A204.1 (cell line): ENCODE data around the gene ARHGEF4.
"Not testable (repeated sequence)": the region's sequence is repeated elsewhere in the genome, so short reads cannot be mapped to it uniquely, and the experiment has no call there.

Source experiments
- FAIRE-seq: peaks from 2 replicates; lab custom pipeline; 2012; peaks lifted over from hg19 to GRCh38; lab: Jason Lieb, UNC

The ARHGEF4 gene

GRCh38 chr2:131055169-131056065 lies 218.7 kb downstream of the ARHGEF4 start:
- no peak for FAIRE-seq

DNA sequence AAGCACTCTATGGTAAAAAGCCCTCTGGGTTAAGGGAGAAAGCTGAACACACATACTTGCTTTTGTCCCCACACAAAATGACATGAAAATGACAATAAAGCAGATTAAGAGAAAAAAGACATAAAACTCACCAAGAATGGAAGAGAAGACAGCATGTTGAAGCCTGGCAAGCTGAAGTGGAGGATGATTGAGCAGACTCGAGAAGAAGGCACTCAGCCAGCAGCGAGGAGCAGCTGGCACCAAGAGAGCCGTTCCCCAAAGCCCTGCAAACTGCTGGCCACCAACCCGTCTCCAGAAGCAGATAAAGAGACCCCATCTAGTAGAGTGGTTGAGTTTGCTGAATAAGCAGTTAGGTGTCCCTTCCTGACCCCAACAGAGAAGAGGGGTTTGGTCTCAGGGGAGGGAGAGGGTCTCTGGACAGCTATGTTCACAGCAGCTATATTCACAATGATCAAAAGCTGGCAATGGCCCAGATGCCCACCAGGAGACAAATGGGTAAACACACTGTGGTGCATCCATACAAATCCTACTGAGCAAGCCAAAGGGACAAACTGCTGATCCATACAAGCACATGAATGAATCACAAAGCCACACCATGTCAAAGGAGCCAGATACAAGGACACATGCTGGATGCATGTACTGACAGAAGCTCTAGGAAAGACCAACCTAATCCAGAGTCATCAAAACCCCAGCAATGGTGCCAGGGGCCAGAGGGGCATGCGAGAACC lies 219.7 kb downstream of the ARHGEF4 start:
- no peak for FAIRE-seq

GRCh38 chr2:131056932-131057287 lies 220.2 kb downstream of the ARHGEF4 start:
- FAIRE-seq = no peak

- no peak for FAIRE-seq
Measured at GRCh38 chr2:131058214-131058843, 221.6 kb downstream of the ARHGEF4 start.

- no peak for FAIRE-seq
Measured at GRCh38 chr2:131058920-131059319, 222.2 kb downstream of the ARHGEF4 start.

- no peak for FAIRE-seq
Measured at GRCh38 chr2:131063501-131064283, 227.0 kb downstream of the ARHGEF4 start.

GRCh38 chr2:131064589-131065512 lies 228.1 kb downstream of the ARHGEF4 start:
- no peak for FAIRE-seq

- no peak for FAIRE-seq
Measured at GRCh38 chr2:131067465-131068125, 230.9 kb downstream of the ARHGEF4 start.

DNA sequence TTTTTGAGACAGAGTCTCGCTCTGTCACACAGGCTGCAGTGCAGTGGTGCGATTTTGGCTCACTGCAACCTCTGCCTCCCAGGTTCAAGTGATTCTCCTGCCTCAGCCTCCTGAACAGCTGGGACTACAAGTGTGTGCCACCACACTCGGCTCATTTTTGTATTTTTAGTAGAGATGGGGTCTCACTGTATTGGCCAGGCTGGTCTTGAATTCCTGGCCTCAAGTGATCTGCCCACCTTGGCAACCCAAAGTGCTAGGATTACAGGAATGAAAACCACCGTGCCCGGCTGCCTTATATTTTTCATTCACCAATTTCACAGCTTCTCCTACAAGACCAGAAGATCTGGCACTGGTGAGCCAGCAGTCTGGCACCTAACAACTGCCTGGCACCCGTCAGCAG lies 231.5 kb downstream of the ARHGEF4 start:
- FAIRE-seq = not testable (repeated sequence)

- not testable (repeated sequence) for FAIRE-seq
Measured at GRCh38 chr2:131075578-131075977, 238.9 kb downstream of the ARHGEF4 start.

- no peak for FAIRE-seq
Measured at GRCh38 chr2:131076707-131077106, 240.0 kb downstream of the ARHGEF4 start.

GRCh38 chr2:131077182-131077846 lies 240.6 kb downstream of the ARHGEF4 start:
- FAIRE-seq = no peak

DNA sequence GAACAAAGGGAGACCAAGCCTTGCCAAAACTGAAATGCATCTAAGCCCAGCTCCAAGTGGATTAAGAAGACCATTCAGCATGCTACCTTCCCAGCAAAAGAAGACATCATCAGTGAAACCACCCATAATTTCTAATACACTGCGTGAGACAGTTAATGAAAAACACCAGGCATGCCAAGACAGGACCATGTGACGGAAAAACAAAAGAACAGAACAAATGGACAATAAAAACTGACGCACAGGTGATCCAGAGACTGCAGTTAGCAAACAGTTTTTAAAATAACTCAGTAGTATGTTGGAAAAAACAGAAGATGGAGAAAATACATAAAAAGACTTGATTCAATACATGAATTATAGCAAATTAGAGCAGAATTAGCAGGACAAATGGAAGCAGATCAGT lies 241.3 kb downstream of the ARHGEF4 start:
- FAIRE-seq = no peak

DNA sequence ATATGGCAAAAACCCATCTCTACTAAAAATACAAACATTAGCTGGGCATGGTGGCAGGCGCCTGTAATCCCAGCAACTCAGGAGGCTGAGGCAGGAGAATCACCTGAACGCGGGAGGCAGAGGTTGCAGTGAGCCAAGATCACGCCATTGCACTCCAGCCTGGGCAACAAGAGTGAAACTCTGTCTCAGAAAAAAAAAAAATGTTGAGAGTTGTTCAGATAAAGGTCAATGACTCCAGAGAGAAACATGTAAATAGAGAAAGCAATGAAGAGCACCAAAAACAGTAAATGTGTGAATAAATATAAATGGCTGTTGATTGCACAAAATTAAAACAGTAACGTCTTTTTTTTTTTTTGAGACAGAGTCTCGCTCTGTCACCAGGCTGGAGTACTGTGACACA lies 243.2 kb downstream of the ARHGEF4 start:
- not testable (repeated sequence) for FAIRE-seq

- FAIRE-seq = no peak
Measured at GRCh38 chr2:131081190-131081589, 244.5 kb downstream of the ARHGEF4 start.

GRCh38 chr2:131085646-131086045 lies 248.9 kb downstream of the ARHGEF4 start:
- FAIRE-seq = no peak

DNA sequence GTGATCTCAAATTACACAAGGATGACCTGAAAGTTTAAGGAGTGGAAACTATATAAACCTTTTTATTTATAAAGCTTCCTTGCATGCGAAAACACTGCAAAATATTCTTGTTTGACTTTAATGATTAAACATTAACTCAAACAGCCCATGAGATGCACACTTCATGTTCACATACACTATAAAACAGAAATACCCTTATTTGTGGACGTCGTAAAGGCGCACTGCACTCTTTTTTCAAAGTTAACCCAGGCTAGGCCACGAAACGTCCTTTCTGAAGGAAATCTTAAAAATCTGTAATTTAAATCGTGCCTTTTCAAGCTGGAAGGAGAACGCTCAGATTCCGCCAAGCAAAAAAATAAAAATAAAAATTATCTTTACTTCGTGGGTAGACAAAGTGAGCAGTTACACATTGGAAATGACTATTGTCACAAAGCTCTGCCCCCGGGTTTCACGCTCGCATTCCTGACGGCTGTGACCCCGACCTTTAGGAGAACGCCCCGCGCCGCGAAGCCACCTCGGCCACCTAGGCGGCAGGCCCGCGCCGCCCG lies 255.8 kb downstream of the ARHGEF4 start:
- no peak for FAIRE-seq

DNA sequence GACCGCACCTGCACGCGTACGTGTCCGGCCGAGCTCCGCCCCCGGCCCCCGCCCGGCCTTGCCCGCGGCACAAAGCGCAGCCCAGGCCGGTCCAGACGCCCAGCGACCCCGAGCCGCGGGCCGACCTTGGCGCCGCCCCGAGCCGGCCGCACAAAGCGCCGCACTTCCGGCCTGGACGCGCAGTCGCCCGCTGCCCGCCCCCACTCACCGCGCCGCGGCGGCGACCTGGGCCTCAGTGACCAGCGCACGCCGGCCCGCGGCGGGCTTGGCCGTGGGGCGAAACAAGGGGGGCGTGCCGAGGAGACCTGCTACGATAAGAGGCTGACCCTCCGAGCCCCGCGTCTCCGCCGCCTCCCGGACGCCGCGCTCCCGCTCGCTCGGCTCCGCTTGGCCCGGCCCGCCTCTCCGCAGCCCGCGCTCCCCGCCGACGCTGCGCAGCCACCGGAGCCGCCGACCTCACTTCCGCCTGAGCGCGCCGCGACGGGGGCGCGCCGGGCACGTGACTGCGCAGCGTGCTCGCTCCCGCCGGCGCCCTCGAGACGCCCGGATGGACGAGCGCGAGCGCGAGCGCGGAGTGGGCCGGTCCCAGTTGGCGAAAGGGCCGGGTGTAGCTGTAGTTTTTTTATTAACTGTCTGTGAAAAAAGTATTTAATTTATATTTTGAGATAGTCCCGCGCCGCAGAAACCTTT lies 256.4 kb downstream of the ARHGEF4 start, which contains the start of gene FAM168B:
FAM168B (minus strand) TSS at position 455 of the 690 bp plus-strand sequence. CDS start 10,814 bp downstream, outside the sequence.
- FAIRE-seq = no peak
